HG03095 (cell line): Measurements from ENCODE around the gene SYT14.
"Not testable (repeated sequence)": the region's sequence is repeated elsewhere in the genome, so short reads cannot be mapped to it uniquely, and the experiment has no call there.

Experiments
- ATAC-seq: cut with Tn5 transposase; IDR thresholded peaks from one replicate; pipeline ENCODE4 v1.9.1; 2021; ENCODE audit warnings: moderate library complexity; ENCODE audit not compliant: unreplicated experiment

Gene SYT14

GRCh38 chr1:210099921-210100320 is 161.9 kb downstream of the SYT14 start:
- ATAC-seq: no peak

GRCh38 chr1:210104103-210104502 is 166.1 kb downstream of the SYT14 start:
- ATAC-seq: no peak

DNA sequence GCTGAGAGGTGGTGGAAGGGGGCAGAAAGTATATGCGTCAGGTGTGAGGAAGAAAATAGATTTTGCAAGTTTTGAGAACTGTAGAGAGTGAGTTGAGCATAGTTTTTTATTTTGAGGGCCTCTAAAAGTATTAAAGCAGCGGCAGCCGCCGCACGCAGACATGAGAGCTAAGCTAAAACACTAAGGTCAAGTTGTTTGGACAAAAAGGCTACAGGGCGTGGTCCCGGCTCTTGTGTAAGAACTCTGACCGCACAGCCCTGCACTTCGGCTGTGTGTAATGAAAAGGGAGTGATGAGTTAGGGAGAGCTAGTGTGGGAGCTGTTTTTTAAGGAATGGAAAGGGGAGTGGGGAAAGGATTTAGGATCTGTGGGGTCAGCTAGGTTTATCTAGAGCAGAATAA is 174.9 kb downstream of the SYT14 start:
- not testable (repeated sequence) for ATAC-seq

DNA sequence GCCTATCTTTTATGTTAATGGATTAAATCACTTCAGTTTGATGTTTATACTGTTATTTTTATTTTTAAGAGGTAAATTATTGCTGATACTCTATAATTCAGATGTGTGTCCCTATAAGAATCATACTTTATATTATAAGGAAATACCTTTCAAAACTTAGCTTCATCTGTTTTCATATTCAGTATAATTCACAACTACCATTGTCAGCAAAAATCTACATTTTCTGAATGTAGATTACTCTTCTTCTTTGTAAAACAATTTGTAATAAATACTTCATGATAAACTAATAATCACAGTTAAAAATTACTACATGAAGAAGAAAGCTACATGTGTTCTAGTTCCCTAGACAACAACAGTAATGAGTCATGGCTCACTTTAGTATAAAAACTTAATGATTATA is 179.2 kb downstream of the SYT14 start:
- ATAC-seq: no peak

- ATAC-seq: no peak
Observed at GRCh38 chr1:210117681-210118170, 179.7 kb downstream of the SYT14 start.

DNA sequence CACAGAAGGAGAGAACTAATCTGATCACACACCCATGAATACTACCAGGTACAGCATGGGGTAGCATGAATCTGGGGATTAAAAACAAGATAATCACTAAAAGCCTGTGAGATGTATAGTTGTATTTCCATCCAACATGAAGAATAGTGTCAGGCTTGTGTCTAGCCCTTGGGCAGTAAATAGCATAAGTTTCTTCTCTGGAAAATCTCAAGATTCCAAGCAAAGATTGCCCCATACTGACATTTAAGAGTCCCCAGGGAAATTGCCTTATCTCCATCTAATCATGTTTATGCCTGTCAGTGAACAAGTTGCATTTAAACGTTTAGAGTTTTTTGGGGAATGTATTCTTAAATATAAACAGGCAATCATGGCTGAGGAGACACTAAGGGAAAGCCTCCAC is 185.4 kb downstream of the SYT14 start:
- ATAC-seq: no peak

- no peak for ATAC-seq
Observed at GRCh38 chr1:210123924-210124589, 186.0 kb downstream of the SYT14 start.

DNA sequence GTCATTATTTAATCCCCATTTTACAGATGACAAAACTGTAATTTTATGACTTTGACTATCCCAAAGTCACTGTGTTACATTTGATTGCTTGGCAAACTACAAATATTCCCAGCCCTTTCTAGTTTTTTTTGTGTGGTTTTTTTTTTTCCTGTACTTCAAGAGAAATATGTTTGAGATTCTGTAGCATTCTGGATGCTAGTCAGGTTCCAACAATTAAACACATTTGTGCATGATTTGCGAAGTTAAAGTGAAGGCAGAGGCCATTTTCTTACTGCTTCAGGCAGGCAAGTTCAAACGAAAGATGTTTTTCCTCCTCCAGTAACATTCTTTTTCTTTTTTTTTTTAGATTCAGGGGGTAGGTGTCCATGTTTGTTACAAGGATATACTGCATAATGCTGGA is 186.7 kb downstream of the SYT14 start:
- ATAC-seq: no peak

DNA sequence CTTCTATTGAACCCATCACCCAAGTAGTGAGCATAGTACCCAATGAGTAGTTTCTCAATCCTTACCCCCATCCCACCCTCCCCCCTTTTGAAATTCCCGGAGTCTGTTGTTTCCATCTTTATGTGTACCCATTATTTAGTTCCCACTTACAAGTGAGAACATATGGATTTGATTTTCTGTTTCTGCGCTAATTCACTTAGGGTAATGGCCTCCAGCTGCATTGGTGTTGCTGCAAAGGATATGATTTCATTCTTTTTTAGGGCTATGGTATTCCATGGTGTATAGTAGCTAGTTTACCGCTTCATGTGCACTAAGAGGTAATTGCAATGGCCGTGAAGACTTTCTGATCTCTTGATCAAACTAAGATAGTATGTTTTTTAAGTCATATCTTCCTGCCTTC is 187.1 kb downstream of the SYT14 start:
- ATAC-seq: no peak

- ATAC-seq: no peak
Observed at GRCh38 chr1:210129092-210129491, 191.1 kb downstream of the SYT14 start.

DNA sequence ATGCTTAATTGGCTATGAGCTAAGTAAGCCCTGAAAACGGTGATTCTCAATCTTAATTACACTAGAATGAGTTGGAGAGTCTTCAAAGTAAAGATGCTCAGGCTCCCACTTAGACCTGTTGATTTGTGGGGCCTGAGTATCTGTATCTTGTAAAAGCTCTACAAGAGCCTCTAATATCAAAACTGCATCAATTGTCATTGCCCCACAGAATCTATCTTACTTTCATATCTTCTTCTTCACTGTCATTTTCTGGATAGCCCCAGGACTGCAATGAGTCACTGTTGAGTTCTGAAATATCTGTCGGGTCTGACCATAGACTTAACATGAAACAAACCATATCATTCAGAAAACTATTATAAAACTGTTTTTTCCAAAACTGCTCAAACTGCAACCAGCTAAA is 191.7 kb downstream of the SYT14 start:
- ATAC-seq: peak; percentile 70

- no peak for ATAC-seq
Observed at GRCh38 chr1:210132582-210132981, 194.6 kb downstream of the SYT14 start.

- no peak for ATAC-seq
Observed at GRCh38 chr1:210143465-210144062, 205.5 kb downstream of the SYT14 start.

- ATAC-seq: no peak
Observed at GRCh38 chr1:210144736-210145135, 206.7 kb downstream of the SYT14 start.

- ATAC-seq: no peak
Observed at GRCh38 chr1:210151052-210151672, 213.1 kb downstream of the SYT14 start.

- no peak for ATAC-seq
Observed at GRCh38 chr1:210159211-210159610, 221.2 kb downstream of the SYT14 start.

GRCh38 chr1:210170220-210170619 is 232.2 kb downstream of the SYT14 start:
- ATAC-seq: no peak

DNA sequence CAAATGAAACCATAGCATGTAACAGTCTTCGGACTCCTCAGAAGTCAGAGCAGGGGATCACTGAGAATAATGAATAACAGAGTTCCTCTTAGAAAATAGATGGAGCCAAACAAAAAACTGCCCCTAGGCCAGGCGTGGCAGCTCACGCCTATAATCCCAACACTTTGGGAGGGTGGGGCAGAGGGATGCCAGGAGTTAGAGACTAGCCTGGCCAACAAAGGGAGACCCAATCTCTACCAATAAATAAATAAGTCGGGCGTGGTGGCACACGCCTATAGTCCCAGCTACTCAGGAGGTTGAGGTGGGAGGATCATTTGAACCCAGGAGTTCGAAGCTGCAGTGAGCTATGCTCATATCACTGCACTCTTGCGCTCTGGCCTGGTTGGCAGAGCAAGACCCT is 236.1 kb downstream of the SYT14 start:
- ATAC-seq: no peak

- no peak for ATAC-seq
Observed at GRCh38 chr1:210185063-210185462, 247.0 kb downstream of the SYT14 start.

- not testable (repeated sequence) for ATAC-seq
Observed at GRCh38 chr1:210187849-210188606, 250.0 kb downstream of the SYT14 start.

DNA sequence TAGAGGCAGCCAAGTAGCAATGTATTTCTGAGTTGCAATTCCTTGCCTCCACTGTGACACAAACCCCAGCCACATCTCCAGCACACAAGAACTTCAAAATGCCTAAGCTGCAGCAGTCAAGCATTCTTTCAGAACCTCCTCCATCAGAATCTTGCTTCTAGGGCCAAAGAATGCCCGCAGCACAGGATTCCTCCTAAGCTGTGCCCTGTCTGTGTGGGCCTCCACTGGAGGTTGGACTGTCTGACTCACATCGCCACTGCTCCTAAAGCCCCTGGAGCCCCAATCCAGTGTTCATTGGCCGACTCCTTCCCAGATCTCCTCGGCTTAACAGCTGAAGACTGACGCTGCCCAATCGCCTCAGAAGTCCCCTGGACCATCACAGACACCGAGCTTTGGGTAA is 251.4 kb downstream of the SYT14 start:
- ATAC-seq: no peak
